ENCODE measurements around the gene CEACAM16.

Gene CEACAM16

GRCh38 chr19:44726465-44726864, 27.5 kb downstream of the CEACAM16 start:
- DNase-seq = no peak

GRCh38 chr19:44728178-44728577, 29.2 kb downstream of the CEACAM16 start:
- no peak for DNase-seq

DNA sequence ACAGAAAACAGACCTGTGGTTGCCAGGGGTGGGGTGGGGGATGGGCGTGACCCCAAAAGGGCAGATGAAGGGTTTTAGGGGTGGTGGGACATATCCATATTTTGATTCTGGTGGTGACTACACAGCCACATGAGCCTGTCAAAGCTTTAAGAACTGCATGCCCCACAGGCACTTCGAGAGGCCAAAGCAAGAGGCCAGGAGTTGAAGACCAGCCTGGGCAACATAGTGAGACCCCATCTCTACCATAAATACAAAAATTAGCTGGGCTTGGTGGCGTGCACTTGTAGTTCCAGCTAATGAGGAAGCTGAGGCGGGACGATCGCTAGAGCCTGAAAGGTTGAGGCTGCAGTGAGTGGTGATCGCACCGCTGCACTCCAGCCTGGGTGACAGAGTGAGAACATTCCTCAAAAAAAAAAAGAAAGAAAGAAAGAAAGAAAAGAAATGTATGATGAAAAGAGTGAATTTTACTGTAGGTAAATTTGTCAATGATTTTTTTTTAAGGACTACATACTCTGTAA, 30.6 kb downstream of the CEACAM16 start:
- no peak for DNase-seq

DNA sequence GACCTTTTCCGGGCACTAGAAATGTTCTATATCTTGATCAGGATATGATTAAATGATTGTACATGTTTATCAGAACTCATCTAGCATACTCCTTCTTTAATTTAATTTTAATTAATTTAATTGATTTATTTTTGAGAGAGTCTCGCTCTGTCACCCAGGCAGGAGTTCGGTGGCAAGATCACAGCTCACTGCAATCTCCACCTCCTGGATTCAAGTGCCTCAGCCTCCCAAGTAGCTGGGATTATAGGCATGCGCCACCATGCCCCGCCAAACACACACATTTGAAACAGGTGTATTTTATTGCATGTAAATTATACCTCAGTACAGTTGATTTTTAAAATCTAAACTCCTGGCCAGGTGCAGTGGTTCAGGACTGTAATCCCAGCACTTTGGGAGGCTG, 32.1 kb downstream of the CEACAM16 start:
- no peak for DNase-seq

GRCh38 chr19:44731622-44732021, 32.7 kb downstream of the CEACAM16 start:
- DNase-seq = no peak

DNA sequence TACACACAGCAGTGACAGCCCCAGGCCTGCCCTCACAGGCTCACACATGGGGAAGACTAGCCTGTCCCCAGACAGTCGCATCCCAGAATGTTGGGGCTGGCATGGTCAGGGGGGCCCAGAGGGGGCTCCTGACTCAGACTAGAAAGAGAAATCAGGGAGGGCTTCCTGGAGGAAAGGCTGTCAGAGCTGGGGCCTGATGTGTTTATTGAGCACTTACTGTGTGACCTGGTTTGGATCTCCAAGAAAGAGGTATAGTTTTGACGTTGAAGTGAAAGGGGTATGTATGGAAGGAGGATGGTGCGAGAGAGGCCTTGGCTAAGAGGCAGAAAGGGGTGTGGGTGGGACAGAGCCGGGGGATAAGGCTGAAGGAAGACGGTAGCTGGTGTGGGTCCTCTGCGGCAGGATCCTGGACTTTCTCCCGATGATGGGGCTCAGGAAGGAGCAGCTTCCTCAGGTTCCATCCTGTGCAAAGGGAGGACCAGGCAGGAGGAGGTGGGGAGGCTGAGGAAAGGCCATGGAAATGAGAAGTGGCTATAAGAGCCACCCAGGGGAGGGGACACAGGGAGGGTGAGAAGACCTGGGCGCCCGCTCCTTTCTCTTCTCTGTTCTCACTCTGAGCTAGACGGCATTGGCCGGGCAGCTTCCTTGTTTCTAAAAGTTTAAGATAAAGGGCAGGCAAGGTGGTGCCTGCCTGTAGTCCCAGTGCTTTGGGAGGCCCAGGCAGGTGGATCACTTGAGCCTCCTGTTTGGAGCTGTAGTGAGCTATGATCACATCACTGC, 33.5 kb downstream of the CEACAM16 start:
- DNase-seq = no peak

DNA sequence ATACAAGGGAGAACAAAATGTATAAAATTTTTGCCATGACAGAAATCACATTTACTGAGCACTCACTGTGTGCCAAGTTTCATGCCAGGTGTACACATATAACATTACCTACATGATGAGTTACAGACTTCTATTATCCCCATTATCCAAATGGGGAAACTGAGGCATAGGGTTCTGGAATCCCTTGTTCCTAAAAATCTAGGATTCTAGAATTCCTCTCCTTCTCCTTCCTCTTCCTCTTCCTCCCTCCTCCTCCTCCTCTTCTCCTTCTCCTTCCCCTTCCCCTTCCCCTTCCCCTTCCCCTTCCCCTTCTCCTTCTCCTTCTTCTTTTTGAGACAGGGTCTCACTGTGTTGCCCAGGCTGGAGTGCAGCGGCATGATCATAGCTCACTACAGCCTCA, 35.4 kb downstream of the CEACAM16 start:
- no peak for DNase-seq

DNA sequence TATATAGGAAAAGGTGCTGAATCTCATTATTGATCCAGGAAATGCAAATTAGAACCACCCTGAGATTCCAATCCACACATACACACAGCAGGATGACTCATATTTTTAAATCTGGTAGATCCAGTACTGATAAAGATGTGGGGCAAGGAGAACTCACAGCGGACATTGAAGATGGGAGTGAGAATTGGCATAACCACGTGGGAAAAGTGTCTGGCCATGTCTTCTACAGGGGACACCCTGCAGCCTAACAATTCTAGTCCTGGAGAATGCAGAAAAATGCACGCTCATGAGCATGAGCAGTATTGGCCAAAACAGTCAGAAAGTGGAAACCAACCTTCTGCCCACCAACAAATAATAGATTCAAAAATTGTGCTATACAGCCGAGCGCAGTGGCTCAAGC, 36.1 kb downstream of the CEACAM16 start:
- DNase-seq = no peak

DNA sequence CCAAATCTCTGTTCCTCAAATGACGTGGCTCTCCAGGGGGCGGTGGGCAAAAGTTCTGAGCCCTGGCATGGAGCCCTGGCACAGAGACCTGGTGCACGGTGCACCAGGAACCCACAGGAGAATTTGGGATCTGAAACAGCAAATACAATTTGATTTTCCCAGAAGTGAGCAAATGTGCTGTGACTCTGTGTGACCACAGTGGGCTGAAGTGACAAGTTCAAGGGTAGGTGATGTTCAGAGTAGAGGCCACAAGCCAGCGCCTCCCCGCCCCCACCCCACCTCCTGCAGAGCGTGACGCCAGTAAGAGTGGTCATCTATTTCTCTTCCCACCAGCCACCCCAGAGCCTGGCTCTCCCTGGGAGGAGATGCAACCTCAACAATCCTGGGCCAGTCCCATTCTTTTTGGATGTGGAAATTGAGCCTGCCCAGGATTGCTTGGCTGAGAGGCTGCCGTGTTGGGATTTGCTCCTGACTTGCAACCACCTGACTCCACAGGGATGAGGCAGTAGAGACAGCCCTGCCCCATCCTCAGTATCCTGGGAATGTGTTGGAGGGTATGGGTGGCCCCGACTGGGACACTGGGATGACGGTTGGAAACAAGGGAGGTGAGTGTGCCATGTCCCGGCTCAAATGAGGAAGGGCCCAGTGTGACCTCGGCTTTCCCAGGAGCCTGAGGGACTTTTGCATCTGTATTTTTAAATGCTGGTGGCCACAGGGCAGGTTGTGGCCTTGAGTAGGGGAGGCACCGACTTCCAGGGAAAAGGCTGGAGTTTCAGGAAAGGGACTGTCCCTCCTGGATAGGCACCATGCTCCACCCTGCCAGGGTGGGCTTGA, 38.5 kb downstream of the CEACAM16 start:
- DNase-seq = no peak

DNA sequence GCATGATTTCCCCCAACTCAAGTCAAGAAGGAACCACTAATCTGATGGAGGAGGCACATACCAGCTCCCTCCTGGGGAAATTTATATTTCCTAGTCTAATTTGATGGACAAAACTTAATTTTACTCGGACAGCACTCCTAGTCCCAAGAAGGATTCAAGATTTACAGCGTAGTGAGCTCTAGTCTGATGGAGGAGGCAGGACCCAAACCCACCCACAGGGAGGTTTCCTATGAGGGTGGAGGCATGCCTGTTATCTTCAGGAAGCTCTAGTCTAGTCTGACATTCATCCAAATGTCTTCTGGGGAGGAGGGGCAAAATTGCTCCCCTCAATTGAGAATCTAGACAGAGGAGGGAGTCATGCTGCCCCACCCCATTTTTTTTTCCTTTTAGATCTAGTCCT, 39.2 kb downstream of the CEACAM16 start:
- DNase-seq = no peak

DNA sequence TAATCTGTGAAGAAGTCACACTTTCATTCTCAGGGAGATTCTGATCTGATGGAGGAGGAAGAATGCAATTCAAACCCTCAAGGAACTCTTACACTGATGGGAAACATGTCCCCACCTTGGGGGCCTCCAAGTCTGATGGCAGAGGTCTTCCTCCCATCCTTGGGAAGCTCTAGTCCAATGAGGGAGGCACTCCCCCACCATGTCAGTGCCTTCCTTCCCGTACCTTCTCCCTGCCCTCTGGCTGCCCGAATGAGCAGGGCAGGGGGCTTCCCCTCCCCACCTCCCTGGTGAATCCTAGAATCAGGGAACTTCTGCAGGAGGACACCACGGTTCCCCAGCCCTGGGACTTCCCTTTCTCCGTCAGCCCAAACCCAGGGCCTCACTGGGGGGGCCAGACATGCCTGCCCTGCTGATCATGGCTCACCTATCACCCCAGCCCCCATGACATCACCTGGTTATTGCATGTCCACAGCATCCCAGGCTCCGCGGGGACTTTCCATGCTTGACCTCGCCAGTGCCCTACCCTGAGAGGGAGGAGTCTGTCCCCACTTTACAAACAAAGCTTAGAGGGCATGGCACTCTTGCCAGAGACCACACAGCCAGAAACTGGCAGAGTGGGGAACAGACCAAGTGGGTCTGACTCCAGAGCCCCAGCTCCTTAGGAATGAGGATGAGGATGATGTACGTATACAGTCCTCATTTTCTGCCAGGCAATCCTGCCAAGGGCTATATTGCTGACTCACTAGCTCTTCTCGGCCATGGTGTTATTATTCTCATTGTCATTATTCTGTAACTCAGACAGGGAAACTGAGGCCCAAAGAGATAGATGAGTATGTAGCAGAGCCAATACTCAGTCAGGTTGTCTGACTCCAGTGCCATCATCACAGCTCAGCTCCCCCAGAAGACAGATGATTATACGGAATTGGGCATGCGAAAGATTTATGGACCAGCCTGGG, 39.9 kb downstream of the CEACAM16 start:
- DNase-seq = no peak

- DNase-seq = no peak
Measured at GRCh38 chr19:44740351-44740824, 41.4 kb downstream of the CEACAM16 start.

GRCh38 chr19:44741258-44741731, 42.3 kb downstream of the CEACAM16 start:
- no peak for DNase-seq

GRCh38 chr19:44741841-44742329, 42.9 kb downstream of the CEACAM16 start:
- DNase-seq = no peak

DNA sequence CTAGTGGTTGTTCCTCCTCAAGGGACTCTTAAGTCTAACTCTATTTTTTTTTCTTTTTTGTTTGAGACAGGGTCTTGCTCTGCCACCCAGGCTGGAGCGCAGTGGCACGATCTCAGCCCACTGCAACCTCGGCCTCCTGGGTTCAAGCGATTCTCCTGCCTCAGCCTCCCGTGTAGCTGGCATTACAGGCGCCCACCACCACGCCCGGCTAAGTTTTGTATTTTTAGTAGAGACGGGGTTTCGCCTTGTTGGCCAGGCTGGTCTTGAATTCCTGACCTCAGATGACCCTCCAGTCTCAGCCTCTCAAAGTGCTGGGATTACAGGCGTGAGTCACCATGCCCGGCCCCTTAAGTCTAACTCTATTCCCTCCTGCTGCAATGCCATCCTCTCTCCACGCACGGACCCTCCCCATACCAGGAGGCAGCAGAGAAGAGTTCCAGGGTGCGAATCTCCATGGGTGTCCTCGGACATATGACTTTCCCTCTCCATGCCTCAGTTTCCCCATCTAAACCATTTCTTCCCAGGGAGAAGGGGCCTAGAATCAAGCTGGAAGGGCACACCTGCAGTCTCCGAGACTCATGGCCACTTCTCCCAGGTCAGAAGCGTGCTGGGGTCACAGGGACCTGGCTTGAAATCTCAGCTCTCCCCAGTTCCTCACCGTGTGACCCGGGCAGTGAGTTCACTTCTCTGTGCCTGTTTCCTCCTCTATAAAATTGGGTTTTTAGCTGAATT, 43.5 kb downstream of the CEACAM16 start:
- no peak for DNase-seq

DNA sequence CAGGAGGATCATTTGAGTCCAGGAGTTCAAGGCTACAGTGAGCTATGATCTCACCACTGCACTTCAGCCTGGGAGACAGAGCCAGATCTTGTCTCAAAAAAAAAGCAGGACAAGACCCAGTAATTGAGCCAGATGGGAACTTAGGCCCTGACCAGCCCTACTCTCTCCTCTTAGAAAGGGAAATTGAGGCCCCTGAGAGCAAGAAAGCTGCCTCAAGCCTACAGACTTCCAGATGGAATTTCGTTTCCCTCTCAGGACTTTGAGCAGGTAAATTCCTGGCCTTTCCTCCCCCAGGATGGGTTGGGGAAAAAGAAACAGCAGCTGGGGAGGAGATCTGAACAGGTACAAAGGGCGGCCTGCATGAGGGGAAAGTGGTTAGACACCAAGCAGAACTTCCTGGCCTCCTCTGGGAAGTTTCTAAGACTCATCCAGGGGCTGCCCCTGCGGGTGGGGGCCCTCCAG, 46.0 kb downstream of the CEACAM16 start:
- no peak for DNase-seq

GRCh38 chr19:44745341-44745831, 46.4 kb downstream of the CEACAM16 start:
- no peak for DNase-seq

DNA sequence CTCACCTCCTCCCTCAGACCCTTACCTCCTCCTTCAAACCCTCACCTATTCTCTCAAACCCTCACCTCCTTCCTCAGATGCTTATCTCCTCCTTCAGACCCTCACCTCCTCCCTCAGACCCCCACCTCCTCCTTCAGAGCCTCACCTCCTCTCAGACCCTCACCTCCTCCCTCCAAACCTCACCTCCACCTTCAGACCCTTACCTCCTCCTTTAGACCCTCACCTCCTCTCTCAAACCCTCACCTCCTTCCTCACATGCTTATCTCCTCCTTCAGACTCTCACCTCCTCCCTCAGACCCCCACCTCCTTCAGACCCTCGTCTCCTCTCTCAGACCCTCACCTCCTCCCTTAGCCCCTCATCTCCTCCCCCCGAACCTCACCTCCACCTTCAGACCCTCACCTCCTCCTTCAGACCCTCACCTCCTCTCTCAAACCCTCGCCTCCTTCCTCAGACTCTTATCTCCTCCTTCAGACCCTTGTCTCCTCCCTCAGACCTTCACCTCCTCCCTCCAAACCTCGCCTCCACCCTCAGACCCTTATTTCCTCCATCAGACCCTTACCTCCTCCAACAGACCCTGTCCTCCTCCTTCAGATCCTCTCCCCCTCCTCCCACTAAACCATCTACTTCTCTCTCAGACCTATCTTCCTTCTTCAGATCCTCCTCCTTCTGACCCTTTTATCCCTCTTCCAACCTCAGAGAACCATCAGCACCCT, 47.1 kb downstream of the CEACAM16 start:
- DNase-seq = no peak

GRCh38 chr19:44746616-44746945, 47.6 kb downstream of the CEACAM16 start:
- DNase-seq = no peak

- DNase-seq = peak; percentile 91
Measured at GRCh38 chr19:44746946-44747738, 48.2 kb downstream of the CEACAM16 start.
